GM23338 (cell line): Measurements from ENCODE around the gene STX5. TPM values are rescaled to one million over a fixed set of nuclear protein-coding genes. Genes with fewer than 3 reads are reported as not detected.

ENCODE experiments used
- ATAC-seq: fragments of 200-7000 bp; cut with Tn5 transposase; 3 replicates; pipeline ENCODE4 v1.9.1; 2020
- DNase-seq: peaks from one replicate; pipeline ENCODE4 v3.0.0-alpha.2; 2015; ENCODE audit warnings: low spot score
- H2AFZ ChIP-seq: fragments of 200-600 bp; sonication (generic); 2 replicates; pipeline ENCODE4 v1.8.0; 2016; ENCODE audit warnings: antibody characterized with exemption, mild to moderate bottlenecking, moderate library complexity
- H3F3A ChIP-seq: fragments of 200-600 bp; sonication (generic); replicated peaks from 2 replicates; pipeline ENCODE4 v1.8.0; 2017; ENCODE audit warnings: antibody characterized with exemption, mixed run types, low read depth
- H3K27ac ChIP-seq: fragments of 200-600 bp; sonication (generic); 2 replicates; pipeline ENCODE4 v1.6.1; 2016; ENCODE audit warnings: low read depth
- H3K27me3 ChIP-seq: fragments of 200-600 bp; sonication (generic); 2 replicates; pipeline ENCODE4 v1.8.0; 2016; ENCODE audit warnings: mild to moderate bottlenecking, mixed run types, moderate library complexity; ENCODE audit not compliant: insufficient read depth
- H3K36me3 ChIP-seq: fragments of 200-600 bp; sonication (generic); 2 replicates; pipeline ENCODE4 v1.8.0; 2016; ENCODE audit warnings: mild to moderate bottlenecking; ENCODE audit not compliant: insufficient read depth
- H3K4me1 ChIP-seq: fragments of 200-600 bp; sonication (generic); 2 replicates; pipeline ENCODE4 v1.8.0; 2016; ENCODE audit warnings: mild to moderate bottlenecking, moderate library complexity; ENCODE audit not compliant: insufficient read depth
- H3K4me2 ChIP-seq: fragments of 200-600 bp; sonication (generic); 2 replicates; pipeline ENCODE4 v1.7.1; 2017; ENCODE audit warnings: mixed run types
- H3K4me3 ChIP-seq: fragments of 200-600 bp; sonication (generic); 2 replicates; pipeline ENCODE4 v1.6.1; 2016; ENCODE audit warnings: mixed run types
- H3K79me2 ChIP-seq: fragments of 200-600 bp; sonication (generic); replicated peaks from 2 replicates; pipeline ENCODE4 v1.8.0; 2017; ENCODE audit warnings: mild to moderate bottlenecking; ENCODE audit not compliant: insufficient read depth
- H3K9me2 ChIP-seq: fragments of 200-600 bp; sonication (generic); 2 replicates; pipeline ENCODE4 v1.8.0; 2017; ENCODE audit not compliant: insufficient read depth
- H4K20me1 ChIP-seq: fragments of 200-600 bp; sonication (generic); replicated peaks from 2 replicates; pipeline ENCODE4 v1.8.0; 2017; ENCODE audit warnings: mild to moderate bottlenecking; ENCODE audit not compliant: insufficient read depth
- H3K27ac Mint-ChIP-seq: 2 replicates; pipeline ENCODE4 v1.8.0; 2020; ENCODE audit warnings: inconsistent platforms, mild to moderate bottlenecking, moderate library complexity, mixed read lengths
- H3K27me3 Mint-ChIP-seq: 3 replicates; pipeline ENCODE4 v1.8.0; 2022; ENCODE audit warnings: low read depth, mild to moderate bottlenecking, moderate library complexity, mixed read lengths, inconsistent platforms; ENCODE audit not compliant: insufficient read depth, poor library complexity
- H3K36me3 Mint-ChIP-seq: 3 replicates; pipeline ENCODE4 v1.8.0; 2021; ENCODE audit warnings: low read depth, mild to moderate bottlenecking, inconsistent platforms, moderate library complexity, mixed read lengths
- H3K4me1 Mint-ChIP-seq: 3 replicates; pipeline ENCODE4 v1.8.0; 2020; ENCODE audit warnings: mild to moderate bottlenecking, inconsistent platforms, mixed read lengths
- H3K4me3 Mint-ChIP-seq: 3 replicates; pipeline ENCODE4 v1.8.0; 2021; ENCODE audit warnings: moderate library complexity, mild to moderate bottlenecking, inconsistent platforms, mixed read lengths
- H3K9me3 Mint-ChIP-seq: 3 replicates; pipeline ENCODE4 v1.8.0; 2020; ENCODE audit warnings: moderate library complexity, mild to moderate bottlenecking, inconsistent platforms, mixed read lengths
- CREB1 ChIP-seq: fragments of 250-450 bp; sonication (Bioruptor Pico); IDR thresholded peaks from 2 replicates; pipeline ENCODE4 v1.5.0; 2020; ENCODE audit warnings: low read depth, mild to moderate bottlenecking, moderate library complexity
- EZH2 ChIP-seq: fragments of 200-600 bp; sonication (generic); IDR thresholded peaks from one replicate; pipeline ENCODE4 v1.8.0; 2017; ENCODE audit warnings: antibody characterized with exemption, mild to moderate bottlenecking, low read depth; ENCODE audit not compliant: unreplicated experiment
- EZH2phosphoT487 ChIP-seq: fragments of 200-600 bp; sonication (generic); IDR thresholded peaks from one replicate; pipeline ENCODE4 v1.8.1; 2018; ENCODE audit warnings: antibody characterized with exemption; ENCODE audit not compliant: unreplicated experiment
- JUNB ChIP-seq: IDR thresholded peaks from one replicate; pipeline ENCODE4 v1.6.1; 2016; ENCODE audit warnings: antibody characterized with exemption; ENCODE audit not compliant: unreplicated experiment
- NANOG ChIP-seq: IDR thresholded peaks from 2 replicates; pipeline ENCODE4 v1.6.1; 2016; ENCODE audit warnings: antibody characterized with exemption, borderline replicate concordance
- POLR2AphosphoS5 ChIP-seq: IDR thresholded peaks from 2 replicates; pipeline ENCODE4 v1.6.1; 2016; ENCODE audit warnings: antibody characterized with exemption, low read depth
- STAT1 ChIP-seq: IDR thresholded peaks from one replicate; pipeline ENCODE4 v1.6.1; 2016; ENCODE audit warnings: antibody characterized with exemption; ENCODE audit not compliant: unreplicated experiment
- ZNF114 ChIP-seq: fragments of 250-450 bp; sonication (Bioruptor Pico); IDR thresholded peaks from 2 replicates; pipeline ENCODE4 v1.5.0; 2020; ENCODE audit warnings: mild to moderate bottlenecking, moderate library complexity
- ZNF331 ChIP-seq: fragments of 250-450 bp; sonication (Bioruptor Pico); IDR thresholded peaks from 2 replicates; pipeline ENCODE4 v1.5.0; 2020; ENCODE audit warnings: low read depth, mild to moderate bottlenecking, moderate library complexity
- ZNF462 ChIP-seq: fragments of 250-450 bp; sonication (Bioruptor Pico); IDR thresholded peaks from 2 replicates; pipeline ENCODE4 v1.5.0; 2020; ENCODE audit warnings: mild to moderate bottlenecking, moderate library complexity
- polyA plus RNA-seq: library from polyadenylated mRNA; unstranded; fragments of >200 nt; fragmentation: Nextera tagmentation; extraction: Ambion mirVana; gene quantifications from 2 replicates; pipeline ENCODE4 v1.2.1, GENCODE V29; 2016
- total RNA-seq: library from RNA; depleted of rRNA; stranded (reverse); fragments of >200 nt; shearing (Covaris generic); gene quantifications from 2 replicates; pipeline ENCODE4 v1.2.3, GENCODE V29; 2014
- TF ChIP-seq, protein P1 (sequence below): IDR thresholded peaks from 2 replicates; pipeline ENCODE4 v1.6.1; 2016; ENCODE audit warnings: antibody characterized with exemption

STX5 gene
- total and polyA plus RNA-seq, 2 experiments from 2014 or later = 7.7 to 22.2 TPM

GRCh38 chr11:62839050-62839945 is 7.4 kb upstream of the STX5 start, which contains the start of gene WDR74:
Gene WDR74, minus strand, starts transcription at chr11:62839590. Its CDS starts 20 bp downstream, at chr11:62839570.
- peaks cover 40% of the 10 kb centered on the region; the same call in 1 of the 2 replicates for H3F3A ChIP-seq
- peaks cover 10% of the 10 kb centered on the region for H3K4me1 ChIP-seq
- Mint-ChIP-seq H3K4me3 (no peak within 1 kb of the TSS), H3K9me3 (no peaks in the 10 kb centered on the region; the same call in 1 of the 3 replicates), H3K4me1 (peaks cover 18% of the 10 kb centered on the region), H3K27me3 (peaks cover 20% of the 10 kb centered on the region), H3K36me3 (peaks cover 43% of the 10 kb centered on the region), H3K27ac (no peak within 1 kb of the TSS)
- TF ChIP-seq ZNF114 (CRISPR knock-in tag) (no peak), EZH2phosphoT487 (no peak), EZH2 (no peak), CREB1 (peak; percentile 98), NANOG (no peak), ZNF462 (CRISPR knock-in tag) (no peak), JUNB (no peak), STAT1 (no peak), ZNF331 (CRISPR knock-in tag) (no peak), POLR2AphosphoS5 (peak; percentile 96)
- TF ChIP-seq, protein P1, sequence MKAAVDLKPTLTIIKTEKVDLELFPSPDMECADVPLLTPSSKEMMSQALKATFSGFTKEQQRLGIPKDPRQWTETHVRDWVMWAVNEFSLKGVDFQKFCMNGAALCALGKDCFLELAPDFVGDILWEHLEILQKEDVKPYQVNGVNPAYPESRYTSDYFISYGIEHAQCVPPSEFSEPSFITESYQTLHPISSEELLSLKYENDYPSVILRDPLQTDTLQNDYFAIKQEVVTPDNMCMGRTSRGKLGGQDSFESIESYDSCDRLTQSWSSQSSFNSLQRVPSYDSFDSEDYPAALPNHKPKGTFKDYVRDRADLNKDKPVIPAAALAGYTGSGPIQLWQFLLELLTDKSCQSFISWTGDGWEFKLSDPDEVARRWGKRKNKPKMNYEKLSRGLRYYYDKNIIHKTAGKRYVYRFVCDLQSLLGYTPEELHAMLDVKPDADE = peak; percentile 83
- H3K9me2 ChIP-seq = no peaks in the 10 kb centered on the region
- ATAC-seq (peak; percentile 36), DNase-seq (peak; percentile 98)
- H2AFZ ChIP-seq = no peak within 1 kb of the TSS
- H3K4me3 ChIP-seq = peak within 1 kb of the TSS; percentile 64
- H3K79me2 ChIP-seq = peaks cover 37% of the 10 kb centered on the region
- H3K27me3 ChIP-seq = no peaks in the 10 kb centered on the region
- H3K36me3 ChIP-seq = peaks cover 21% of the 10 kb centered on the region
- peak within 1 kb of the TSS; percentile 82 for H3K4me2 ChIP-seq
- H3K27ac ChIP-seq = peak within 1 kb of the TSS; percentile 98
- peaks cover 4% of the 10 kb centered on the region; the same call in 1 of the 2 replicates for H4K20me1 ChIP-seq
